SJCRH30 (cell line): ENCODE data around the gene TMEFF2. TPM values are rescaled to one million over a fixed set of nuclear protein-coding genes. Genes with fewer than 3 reads are reported as not detected.
"Not testable (repeated sequence)": the region's sequence is repeated elsewhere in the genome, so short reads cannot be mapped to it uniquely, and the experiment has no call there.

Source experiments
- DNase-seq, 2 experiments: peaks; one replicate each; pipeline ENCODE4 v3.0.0-alpha.2; 2015 to 2020
- H3K27ac ChIP-seq: fragments of 250-450 bp; sonication (Bioruptor Pico); 2 replicates; pipeline ENCODE4 v1.5.1; 2020; ENCODE audit warnings: mild to moderate bottlenecking, moderate library complexity
- H3K27me3 ChIP-seq: fragments of 250-450 bp; sonication (Bioruptor Pico); 2 replicates; pipeline ENCODE4 v1.5.1; 2020; ENCODE audit warnings: mild to moderate bottlenecking, moderate library complexity
- H3K36me3 ChIP-seq: fragments of 250-450 bp; sonication (Bioruptor Pico); 2 replicates; pipeline ENCODE4 v1.5.1; 2020; ENCODE audit warnings: mild to moderate bottlenecking, moderate library complexity
- H3K4me1 ChIP-seq: fragments of 250-450 bp; sonication (Bioruptor Pico); 2 replicates; pipeline ENCODE4 v1.5.1; 2020; ENCODE audit warnings: mild to moderate bottlenecking, moderate library complexity
- H3K4me3 ChIP-seq: fragments of 250-450 bp; sonication (Bioruptor Pico); 2 replicates; pipeline ENCODE4 v1.5.1; 2020; ENCODE audit warnings: mild to moderate bottlenecking, moderate library complexity
- H3K9me3 ChIP-seq: fragments of 250-450 bp; sonication (Bioruptor Pico); replicated peaks from 2 replicates; pipeline ENCODE4 v1.5.1; 2020; ENCODE audit warnings: mild to moderate bottlenecking, moderate library complexity
- total RNA-seq: library from RNA; depleted of rRNA; stranded (reverse); fragments of >200 nt; shearing (Covaris generic); gene quantifications from 2 replicates; pipeline ENCODE4 v1.2.3, GENCODE V29; 2014

Gene TMEFF2
- total RNA-seq, 1 experiment from 2014 or later, result 7.0 TPM

- H3K27ac ChIP-seq, result no peak overlapping the region
- no peak overlapping the region for H3K4me3 ChIP-seq
- no peaks in the 10 kb centered on the region for H3K27me3 ChIP-seq
- H3K4me1 ChIP-seq, result no peaks in the 10 kb centered on the region; the same call in 1 of the 2 replicates
- H3K9me3 ChIP-seq, result no peaks in the 10 kb centered on the region
- H3K36me3 ChIP-seq, result no peaks in the 10 kb centered on the region
- no peak for DNase-seq
Observed at GRCh38 chr2:192128655-192129054, 66.1 kb downstream of the TMEFF2 start.

GRCh38 chr2:192127434-192127833 lies 67.3 kb downstream of the TMEFF2 start:
- H3K36me3 ChIP-seq, result no peaks in the 10 kb centered on the region
- H3K4me1 ChIP-seq, result no peaks in the 10 kb centered on the region; the same call in 1 of the 2 replicates
- H3K9me3 ChIP-seq, result no peaks in the 10 kb centered on the region
- H3K4me3 ChIP-seq, result no peak overlapping the region
- DNase-seq, result no peak
- no peak overlapping the region for H3K27ac ChIP-seq
- no peaks in the 10 kb centered on the region for H3K27me3 ChIP-seq

- H3K36me3 ChIP-seq, result no peaks in the 10 kb centered on the region
- no peaks in the 10 kb centered on the region for H3K27me3 ChIP-seq
- no peaks in the 10 kb centered on the region for H3K9me3 ChIP-seq
- no peak overlapping the region for H3K27ac ChIP-seq
- DNase-seq, result no peak
- H3K4me3 ChIP-seq, result no peak overlapping the region
- H3K4me1 ChIP-seq, result no peaks in the 10 kb centered on the region; the same call in 1 of the 2 replicates
Observed at GRCh38 chr2:192126912-192127311, 67.8 kb downstream of the TMEFF2 start.

- Histone ChIP-seq H3K36me3 (no peaks in the 10 kb centered on the region), H3K4me1 (no peaks in the 10 kb centered on the region; the same call in 1 of the 2 replicates), H3K27me3 (no peaks in the 10 kb centered on the region), H3K4me3 (no peak overlapping the region), H3K27ac (no peak overlapping the region), H3K9me3 (no peaks in the 10 kb centered on the region)
- no peak for DNase-seq
Observed at GRCh38 chr2:192126426-192126825, 68.3 kb downstream of the TMEFF2 start.

- Histone ChIP-seq H3K27ac (no peak overlapping the region), H3K4me3 (no peak overlapping the region), H3K9me3 (no peaks in the 10 kb centered on the region), H3K36me3 (no peaks in the 10 kb centered on the region), H3K27me3 (no peaks in the 10 kb centered on the region), H3K4me1 (no peaks in the 10 kb centered on the region; the same call in 1 of the 2 replicates)
- DNase-seq, result no peak
Observed at GRCh38 chr2:192124571-192124970, 70.2 kb downstream of the TMEFF2 start.

- H3K4me3 ChIP-seq, result no peak overlapping the region
- H3K27ac ChIP-seq, result no peak overlapping the region
- H3K9me3 ChIP-seq, result no peaks in the 10 kb centered on the region
- H3K27me3 ChIP-seq, result no peaks in the 10 kb centered on the region
- DNase-seq, result no peak
- no peaks in the 10 kb centered on the region for H3K36me3 ChIP-seq
- H3K4me1 ChIP-seq, result no peaks in the 10 kb centered on the region; the same call in 1 of the 2 replicates
Observed at GRCh38 chr2:192123847-192124246, 70.9 kb downstream of the TMEFF2 start.

GRCh38 chr2:192122946-192123345 lies 71.8 kb downstream of the TMEFF2 start:
- H3K4me3 ChIP-seq, result no peak overlapping the region
- H3K9me3 ChIP-seq, result no peaks in the 10 kb centered on the region
- H3K4me1 ChIP-seq, result no peaks in the 10 kb centered on the region; the same call in 1 of the 2 replicates
- DNase-seq, result no peak
- no peaks in the 10 kb centered on the region for H3K27me3 ChIP-seq
- H3K36me3 ChIP-seq, result no peaks in the 10 kb centered on the region
- no peak overlapping the region for H3K27ac ChIP-seq

- Histone ChIP-seq H3K4me1 (no peaks in the 10 kb centered on the region; the same call in 1 of the 2 replicates), H3K27me3 (no peaks in the 10 kb centered on the region), H3K27ac (no peak overlapping the region), H3K9me3 (no peaks in the 10 kb centered on the region), H3K4me3 (no peak overlapping the region), H3K36me3 (no peaks in the 10 kb centered on the region)
- DNase-seq, result no peak
Observed at GRCh38 chr2:192122141-192122540, 72.6 kb downstream of the TMEFF2 start.

- Histone ChIP-seq H3K9me3 (0 out of 2 replicates have a peak, but pooled peaks cover 7% of the 10 kb centered on the region), H3K4me1 (no peaks in the 10 kb centered on the region; the same call in 1 of the 2 replicates), H3K36me3 (no peaks in the 10 kb centered on the region), H3K4me3 (no peak overlapping the region), H3K27me3 (no peaks in the 10 kb centered on the region), H3K27ac (no peak overlapping the region)
- DNase-seq, result no peak
Observed at GRCh38 chr2:192119536-192119935, 75.2 kb downstream of the TMEFF2 start.

- no peaks in the 10 kb centered on the region for H3K36me3 ChIP-seq
- no peaks in the 10 kb centered on the region; the same call in 1 of the 2 replicates for H3K27me3 ChIP-seq
- no peak overlapping the region for H3K4me3 ChIP-seq
- no peaks in the 10 kb centered on the region for H3K4me1 ChIP-seq
- no peak for DNase-seq
- 0 out of 2 replicates have a peak, but pooled peaks cover 7% of the 10 kb centered on the region for H3K9me3 ChIP-seq
- H3K27ac ChIP-seq, result no peak overlapping the region
Observed at GRCh38 chr2:192117705-192118104, 77.0 kb downstream of the TMEFF2 start.

- H3K27ac ChIP-seq, DNase-seq, H3K27me3 ChIP-seq, H3K4me3 ChIP-seq, H3K9me3 ChIP-seq, H3K36me3 ChIP-seq, H3K4me1 ChIP-seq: not testable (repeated sequence)
Observed at GRCh38 chr2:192111536-192111935, 83.2 kb downstream of the TMEFF2 start.

- H3K27ac ChIP-seq, result no peak overlapping the region
- no peak for DNase-seq
- H3K27me3 ChIP-seq, result no peaks in the 10 kb centered on the region
- H3K4me3 ChIP-seq, result no peak overlapping the region
- no peaks in the 10 kb centered on the region for H3K4me1 ChIP-seq
- no peaks in the 10 kb centered on the region for H3K9me3 ChIP-seq
- no peaks in the 10 kb centered on the region for H3K36me3 ChIP-seq
Observed at GRCh38 chr2:192099742-192100141, 95.0 kb downstream of the TMEFF2 start.

- Histone ChIP-seq H3K27ac (no peak overlapping the region), H3K27me3 (no peaks in the 10 kb centered on the region), H3K36me3 (no peaks in the 10 kb centered on the region), H3K4me1 (no peaks in the 10 kb centered on the region), H3K9me3 (no peaks in the 10 kb centered on the region), H3K4me3 (no peak overlapping the region)
- DNase-seq, result no peak
Observed at GRCh38 chr2:192098814-192099491, 95.8 kb downstream of the TMEFF2 start.

- Histone ChIP-seq H3K4me3 (no peak overlapping the region), H3K27me3 (no peaks in the 10 kb centered on the region), H3K27ac (peak overlapping the region; percentile 47), H3K4me1 (peaks cover 28% of the 10 kb centered on the region), H3K9me3 (no peaks in the 10 kb centered on the region; the same call in 1 of the 2 replicates), H3K36me3 (no peaks in the 10 kb centered on the region)
- DNase-seq, result no peak
Observed at GRCh38 chr2:192091476-192091875, 103.3 kb downstream of the TMEFF2 start.

GRCh38 chr2:192090911-192091310 lies 103.8 kb downstream of the TMEFF2 start:
- DNase-seq, result peak; percentile 71 to 81
- peak overlapping the region; percentile 47 for H3K27ac ChIP-seq
- H3K36me3 ChIP-seq, result no peaks in the 10 kb centered on the region
- no peaks in the 10 kb centered on the region; the same call in 1 of the 2 replicates for H3K9me3 ChIP-seq
- H3K4me3 ChIP-seq, result no peak overlapping the region
- H3K4me1 ChIP-seq, result peaks cover 28% of the 10 kb centered on the region
- H3K27me3 ChIP-seq, result no peaks in the 10 kb centered on the region
